Thyroid gland (tissue), 4 donors: ENCODE results near the gene CBS. TPM values are rescaled to one million over a fixed set of nuclear protein-coding genes. Genes with fewer than 3 reads are reported as not detected.
"Not testable (repeated sequence)": the region's sequence is repeated elsewhere in the genome, so short reads cannot be mapped to it uniquely, and the experiment has no call there.

Source experiments
- DNase-seq, 2 donors: peaks; one replicate each; pipeline ENCODE4 v3.0.0-alpha.2; 2019
- H3K27ac ChIP-seq, 3 donors: fragments of 200-600 bp; sonication (generic); 1 replicate in 2 of 3; 2 replicates in 1 of 3; pipeline ENCODE4 v1.5.1; 2016 to 2019; ENCODE audit warnings: mild to moderate bottlenecking in 1 of 3, moderate library complexity in 1 of 3
- H3K27me3 ChIP-seq: fragments of 200-600 bp; sonication (generic); one replicate; pipeline ENCODE4 v1.5.1; 2019
- H3K36me3 ChIP-seq, 2 donors: fragments of 200-600 bp; sonication (generic); one replicate each; pipeline ENCODE4 v1.5.1; 2016 to 2019
- H3K4me1 ChIP-seq, 2 donors: fragments of 200-600 bp; sonication (generic); one replicate each; pipeline ENCODE4 v1.5.1; 2017 to 2019
- H3K4me3 ChIP-seq, 3 donors: fragments of 200-600 bp; sonication (generic); replicated peaks in 1 of 3; 1 replicate in 2 of 3; 2 replicates in 1 of 3; pipeline ENCODE4 v1.5.1; 2016; ENCODE audit warnings: mild to moderate bottlenecking in 1 of 3
- H3K9me3 ChIP-seq: fragments of 200-600 bp; sonication (generic); one replicate; pipeline ENCODE4 v1.5.1; 2017
- WGBS, 2 donors: methylation state at CpG; one replicate each; pipeline ENCODE4 v1.1.5; 2017; 5-methylcytosine and 5-hydroxymethylcytosine counted together
- intact Hi-C: fragments of 100-400 bp; cut with DNase I; formaldehyde crosslinking; loops from one replicate; pipeline ENCODE4 v1.15.1; 2023
- total RNA-seq, 4 donors: library from RNA; depleted of rRNA; stranded (reverse); fragments of >200 nt; gene quantifications; one replicate each; pipeline ENCODE4 v1.2.3, GENCODE V29; 2016

The CBS gene
- total RNA-seq, 4 donors from 2014 or later: 32.8 to 212 (median 51.3) TPM

GRCh38 chr21:43062955-43063664, 12.5 kb downstream of the CBS start:
- H3K4me3 ChIP-seq, H3K27me3 ChIP-seq, H3K9me3 ChIP-seq, H3K36me3 ChIP-seq, DNase-seq, H3K27ac ChIP-seq, intact Hi-C loops, H3K4me1 ChIP-seq: not testable (repeated sequence)
- no CpG with 5 or more reads among the region's 28 CpGs for WGBS, 2 donors

DNA sequence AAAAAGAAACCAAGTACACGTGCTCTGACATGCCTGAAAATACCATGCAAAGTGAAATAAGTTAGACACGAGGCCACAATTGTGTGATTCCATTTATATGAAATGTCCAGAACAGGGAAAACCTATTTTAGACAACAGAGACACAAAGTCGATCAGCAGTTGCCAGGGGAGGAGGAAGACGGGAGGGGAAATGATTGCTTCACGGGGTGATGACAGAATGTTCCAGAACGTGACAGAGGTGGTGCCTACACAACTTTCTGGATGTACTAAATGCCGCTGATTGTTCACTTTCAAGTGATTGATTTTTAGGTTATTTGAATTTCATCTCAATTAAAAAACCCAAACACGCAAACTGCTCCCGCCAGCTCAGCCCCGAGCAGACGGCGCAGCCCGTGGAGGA, 22.5 kb downstream of the CBS start:
- intact Hi-C loops, H3K27me3 ChIP-seq, DNase-seq, H3K4me3 ChIP-seq, H3K27ac ChIP-seq, H3K4me1 ChIP-seq, H3K9me3 ChIP-seq, H3K36me3 ChIP-seq: not testable (repeated sequence)
- no CpG with 5 or more reads among the region's 13 CpGs for WGBS, 2 donors

DNA sequence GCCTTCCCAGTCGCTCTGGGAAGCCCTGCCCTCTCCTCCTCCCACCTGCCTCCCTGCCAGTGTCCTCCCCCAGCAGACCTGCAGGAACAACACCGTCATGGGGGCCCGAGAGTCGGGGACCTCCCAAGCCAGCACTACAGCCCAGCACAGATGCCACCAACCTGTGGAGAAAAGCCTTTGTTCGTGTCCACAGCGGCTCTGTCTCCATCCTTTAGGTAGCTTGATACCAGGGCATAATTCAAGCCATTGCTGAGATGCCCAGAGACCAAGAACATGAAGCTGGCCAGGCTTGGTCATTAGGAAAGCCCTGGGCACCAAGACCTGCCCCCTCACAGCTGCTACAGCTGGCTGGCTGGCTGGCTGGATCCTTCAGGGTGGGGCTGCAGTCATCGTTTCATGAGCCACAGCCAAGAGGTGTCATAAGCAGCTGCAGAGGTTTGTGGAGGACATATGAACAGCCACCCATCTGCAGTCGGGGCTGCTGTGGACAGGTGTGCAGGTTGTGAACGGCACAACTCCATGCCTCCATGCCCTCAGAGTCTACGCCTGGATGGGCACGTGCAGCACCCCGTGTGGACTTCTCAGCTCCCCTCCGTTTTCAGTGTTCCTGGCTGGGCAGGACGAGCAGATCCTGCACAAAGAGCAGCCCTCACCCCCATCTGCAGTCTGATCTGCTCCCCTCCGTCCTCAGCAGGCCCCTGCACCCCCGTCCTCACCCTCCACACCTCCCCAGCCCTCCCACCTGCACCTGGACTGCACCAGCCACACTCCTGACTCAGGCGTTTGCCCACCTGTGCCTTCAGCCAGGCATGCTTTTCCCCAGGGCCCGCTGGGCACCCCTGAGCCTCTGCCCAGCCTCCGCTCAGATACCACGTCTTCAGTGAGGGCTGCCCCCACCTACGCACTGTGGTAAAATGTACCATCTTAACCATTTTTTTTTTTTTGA, 29.5 kb downstream of the CBS start:
- H3K4me1 ChIP-seq, H3K36me3 ChIP-seq, DNase-seq, H3K9me3 ChIP-seq, H3K4me3 ChIP-seq, H3K27me3 ChIP-seq, H3K27ac ChIP-seq, intact Hi-C loops: not testable (repeated sequence)
- WGBS, 2 donors: 29 to 80% methylated on average over 2 to 6 of the region's 21 CpGs

GRCh38 chr21:43045165-43045875, 30.3 kb downstream of the CBS start:
- DNase-seq, H3K4me1 ChIP-seq, H3K27me3 ChIP-seq, H3K27ac ChIP-seq, intact Hi-C loops, H3K4me3 ChIP-seq, H3K36me3 ChIP-seq, H3K9me3 ChIP-seq: not testable (repeated sequence)
- WGBS, 2 donors: no CpG with 5 or more reads among the region's 17 CpGs

DNA sequence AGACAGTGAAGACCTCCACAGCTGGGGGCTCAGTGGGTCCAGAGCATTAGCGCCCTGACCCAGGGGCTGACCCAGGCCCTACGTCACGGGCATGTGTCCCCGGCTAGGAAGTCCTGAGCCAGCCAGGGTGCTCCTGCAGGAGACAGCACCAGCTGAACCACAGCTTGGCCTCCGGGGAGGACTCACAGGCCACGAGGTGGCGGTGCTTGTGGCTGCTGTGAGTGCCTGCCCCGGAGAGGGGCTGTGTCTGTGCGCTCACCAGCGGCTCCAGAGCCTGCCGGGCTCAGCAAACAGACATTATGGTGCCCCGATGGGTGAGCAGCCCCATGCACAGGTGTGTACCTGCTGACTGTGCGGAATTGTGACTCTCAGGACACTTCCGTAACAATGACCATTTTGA, 31.1 kb downstream of the CBS start:
- intact Hi-C loops, H3K27ac ChIP-seq, H3K4me3 ChIP-seq, H3K4me1 ChIP-seq, DNase-seq, H3K27me3 ChIP-seq, H3K9me3 ChIP-seq, H3K36me3 ChIP-seq: not testable (repeated sequence)
- WGBS, 2 donors: no CpG with 5 or more reads among the region's 14 CpGs

- WGBS, 2 donors: 96 to 98% methylated on average over 4 of the region's 14 CpGs
- intact Hi-C loops, H3K36me3 ChIP-seq, H3K4me3 ChIP-seq, H3K27me3 ChIP-seq, H3K9me3 ChIP-seq, H3K4me1 ChIP-seq, H3K27ac ChIP-seq, DNase-seq: not testable (repeated sequence)
Observed at GRCh38 chr21:43043291-43043690, 32.3 kb downstream of the CBS start.

DNA sequence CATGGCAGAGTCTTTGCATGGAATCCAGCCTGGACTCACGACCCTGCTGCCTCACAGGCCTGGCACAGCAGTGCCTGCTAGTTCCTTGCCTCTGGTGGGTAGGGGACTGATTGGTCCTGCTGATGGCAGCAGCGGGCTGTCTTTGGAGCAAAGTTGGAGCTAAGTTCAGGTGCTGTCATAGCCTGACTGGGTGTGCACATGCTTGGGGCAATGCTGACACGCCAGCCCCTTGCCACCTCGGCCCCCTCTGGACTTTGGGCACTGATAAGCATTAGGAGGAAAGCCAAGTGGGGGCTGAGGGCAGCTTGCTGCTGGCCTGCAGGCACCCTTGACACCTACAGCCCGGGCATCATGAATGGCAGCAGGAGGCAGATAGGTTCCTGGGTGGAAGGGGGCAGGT, 33.5 kb downstream of the CBS start:
- H3K4me1 ChIP-seq, intact Hi-C loops, H3K9me3 ChIP-seq, H3K27ac ChIP-seq, H3K36me3 ChIP-seq, H3K4me3 ChIP-seq, DNase-seq, H3K27me3 ChIP-seq: not testable (repeated sequence)
- WGBS, 2 donors: no CpG with 5 or more reads among the region's 5 CpGs

DNA sequence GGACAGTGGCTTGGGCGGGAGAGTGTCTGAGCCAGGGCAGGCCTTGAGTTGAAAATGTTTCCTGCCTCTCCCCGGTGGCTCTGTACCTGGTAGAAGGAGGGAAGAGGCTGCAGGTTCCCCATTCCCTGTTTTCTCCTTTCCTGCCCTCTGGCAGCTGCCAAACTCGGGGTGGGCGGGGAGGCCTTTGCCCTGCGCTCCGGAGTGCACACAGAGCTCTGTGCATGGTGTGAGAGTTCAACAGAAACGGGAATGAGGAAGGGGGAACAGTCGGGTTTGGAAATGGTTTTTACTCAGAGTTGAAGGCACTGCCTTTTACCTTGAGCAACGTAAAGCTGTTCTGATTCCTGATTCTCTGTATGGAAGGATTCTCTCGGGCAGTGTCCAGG, 37.0 kb downstream of the CBS start:
- H3K4me1 ChIP-seq, H3K36me3 ChIP-seq, intact Hi-C loops, H3K27ac ChIP-seq, H3K27me3 ChIP-seq, H3K4me3 ChIP-seq, DNase-seq, H3K9me3 ChIP-seq: not testable (repeated sequence)
- WGBS, 2 donors: 82% methylated on average over 2 of the region's 10 CpGs; no CpG with 5 or more reads in 1 of the 2 donors

GRCh38 chr21:43037918-43038658, 37.5 kb downstream of the CBS start:
- H3K4me1 ChIP-seq, DNase-seq, H3K27me3 ChIP-seq, H3K4me3 ChIP-seq, H3K27ac ChIP-seq, intact Hi-C loops, H3K36me3 ChIP-seq, H3K9me3 ChIP-seq: not testable (repeated sequence)
- 88% methylated on average over 9 of the region's 19 CpGs; no CpG with 5 or more reads in 1 of the 2 donors for WGBS, 2 donors

GRCh38 chr21:43036889-43037288, 38.7 kb downstream of the CBS start:
- intact Hi-C loops, H3K27ac ChIP-seq, H3K4me3 ChIP-seq, H3K36me3 ChIP-seq, H3K27me3 ChIP-seq, H3K9me3 ChIP-seq, DNase-seq: not testable (repeated sequence)
- 81% methylated on average over 7 of the region's 17 CpGs; no CpG with 5 or more reads in 1 of the 2 donors for WGBS, 2 donors
- peaks cover 3 to 13% of the 10 kb centered on the region in 2 donors for H3K4me1 ChIP-seq
